ENCODE results near the gene ISG20. TPM values are rescaled to one million over a fixed set of nuclear protein-coding genes. Genes with fewer than 3 reads are reported as not detected.

The ISG20 gene
- total and polyA plus RNA-seq, 2 donors, result 75.1 to 272 TPM

DNA sequence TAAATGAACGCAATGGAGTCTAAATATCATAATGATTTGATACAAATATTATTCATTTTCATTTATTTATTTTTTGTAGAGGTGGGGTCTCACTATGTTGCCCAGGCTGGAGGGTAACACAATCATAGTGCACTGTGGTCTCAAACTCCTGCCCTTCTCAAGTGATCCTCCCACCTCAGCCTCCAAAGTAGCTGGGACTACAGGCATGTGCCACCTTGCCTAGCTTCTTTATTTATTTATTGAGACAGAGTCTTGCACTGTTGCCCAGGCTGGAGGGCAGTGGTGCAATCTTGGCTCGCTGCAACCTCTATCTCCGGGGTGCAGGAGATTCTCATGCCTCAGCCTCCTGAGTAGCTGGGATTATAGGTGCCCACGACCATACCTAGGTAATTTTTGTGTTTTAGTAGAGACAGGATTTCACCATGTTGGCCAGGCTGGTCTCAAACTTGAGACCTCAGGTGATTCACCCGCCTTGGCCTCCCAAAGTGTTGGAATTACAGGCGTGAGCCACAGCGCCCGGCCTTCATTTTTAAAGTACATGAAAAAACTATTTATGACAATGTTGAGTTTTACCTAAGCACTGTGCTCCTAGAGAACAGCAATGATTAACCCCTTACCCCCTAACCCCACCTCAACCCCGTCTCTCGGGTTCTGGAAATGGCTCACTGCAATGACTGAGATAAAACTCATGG is 21.6 kb upstream of the ISG20 start:
- no peak for DNase-seq (ENCODE audit: low read depth in 6 of 9, low spot score in 9 of 9)
- 96% methylated on average over 10 of the region's 10 CpGs for WGBS
- H3K27me3 ChIP-seq (ENCODE audit: control insufficient read depth in 2 of 2, insufficient read depth in 1 of 2, low read length in 1 of 2), result peaks cover 5 to 34% of the 10 kb centered on the region in 2 donors
- peaks cover 0 to 1% of the 10 kb centered on the region in 2 donors for H3K9me3 ChIP-seq (ENCODE audit: control insufficient read depth in 2 of 2, insufficient read depth in 1 of 2, low read length in 1 of 2)
- peaks cover 0 to 1% of the 10 kb centered on the region in 2 donors for H3K36me3 ChIP-seq (ENCODE audit: control insufficient read depth in 2 of 2, insufficient read depth in 2 of 2, low read length in 1 of 2)
- no peak overlapping the region for H3K4me3 ChIP-seq (ENCODE audit: low read length in 2 of 2)
- H3K27ac ChIP-seq (ENCODE audit: low read depth in 1 of 2, low read length in 1 of 2), result no peak overlapping the region
- H3K4me1 ChIP-seq (ENCODE audit: control insufficient read depth in 2 of 2, insufficient read depth in 2 of 2, low read length in 2 of 2), result peaks cover 4 to 13% of the 10 kb centered on the region in 2 donors

GRCh38 chr15:88617790-88618189 is 21.0 kb upstream of the ISG20 start:
- 91% methylated on average over 1 of the region's 1 CpG for WGBS
- Histone ChIP-seq H3K36me3 (ENCODE audit: control insufficient read depth in 2 of 2, insufficient read depth in 2 of 2, low read length in 1 of 2) (peaks cover 0 to 4% of the 10 kb centered on the region in 2 donors), H3K4me1 (ENCODE audit: control insufficient read depth in 2 of 2, insufficient read depth in 2 of 2, low read length in 2 of 2) (peaks cover 9 to 13% of the 10 kb centered on the region in 2 donors), H3K27ac (ENCODE audit: low read depth in 1 of 2, low read length in 1 of 2) (no peak overlapping the region), H3K4me3 (ENCODE audit: low read length in 2 of 2) (no peak overlapping the region), H3K27me3 (ENCODE audit: control insufficient read depth in 2 of 2, insufficient read depth in 1 of 2, low read length in 1 of 2) (peaks cover 3 to 30% of the 10 kb centered on the region in 2 donors), H3K9me3 (ENCODE audit: control insufficient read depth in 2 of 2, insufficient read depth in 1 of 2, low read length in 1 of 2) (peaks cover 0 to 1% of the 10 kb centered on the region in 2 donors)
- no peak for DNase-seq (ENCODE audit: low read depth in 6 of 9, low spot score in 9 of 9)

- Histone ChIP-seq H3K4me3 (ENCODE audit: low read length in 2 of 2) (no peak overlapping the region), H3K36me3 (ENCODE audit: control insufficient read depth in 2 of 2, insufficient read depth in 2 of 2, low read length in 1 of 2) (peaks cover 2 to 4% of the 10 kb centered on the region in 2 donors), H3K27ac (ENCODE audit: low read depth in 1 of 2, low read length in 1 of 2) (no peak overlapping the region), H3K4me1 (ENCODE audit: control insufficient read depth in 2 of 2, insufficient read depth in 2 of 2, low read length in 2 of 2) (peaks cover 15 to 19% of the 10 kb centered on the region in 2 donors), H3K27me3 (ENCODE audit: control insufficient read depth in 2 of 2, insufficient read depth in 1 of 2, low read length in 1 of 2) (peaks cover under 1 to 21% of the 10 kb centered on the region in 2 donors), H3K9me3 (ENCODE audit: control insufficient read depth in 2 of 2, insufficient read depth in 1 of 2, low read length in 1 of 2) (peaks cover 0 to 1% of the 10 kb centered on the region in 2 donors)
- no peak for DNase-seq (ENCODE audit: low read depth in 6 of 9, low spot score in 9 of 9)
Measured at GRCh38 chr15:88618686-88619085, 20.1 kb upstream of the ISG20 start.

DNA sequence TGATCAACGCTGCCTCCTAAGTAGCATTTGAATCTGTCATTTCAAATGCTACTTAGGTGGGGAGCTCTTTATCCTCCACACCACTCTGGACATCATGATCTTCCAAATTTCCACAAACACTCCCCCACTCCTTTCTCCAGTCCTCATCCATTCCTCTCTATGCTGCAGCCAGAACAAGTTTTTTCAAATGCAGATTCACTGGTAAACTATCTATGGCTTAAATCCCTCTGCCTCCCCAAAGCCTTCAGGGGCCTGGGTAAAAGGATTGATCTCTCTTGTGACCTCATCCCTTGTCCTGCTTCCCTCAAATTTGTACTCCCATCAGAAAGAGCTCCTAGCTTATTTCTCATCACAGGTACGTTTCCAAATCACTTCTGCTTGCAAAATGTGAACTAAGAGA is 19.0 kb upstream of the ISG20 start:
- DNase-seq (ENCODE audit: low read depth in 6 of 9, low spot score in 9 of 9), result no peak
- Histone ChIP-seq H3K27ac (ENCODE audit: low read depth in 1 of 2, low read length in 1 of 2) (no peak overlapping the region), H3K27me3 (ENCODE audit: control insufficient read depth in 2 of 2, insufficient read depth in 1 of 2, low read length in 1 of 2) (peaks cover 0 to 12% of the 10 kb centered on the region in 2 donors), H3K4me3 (ENCODE audit: low read length in 2 of 2) (no peak overlapping the region), H3K9me3 (ENCODE audit: control insufficient read depth in 2 of 2, insufficient read depth in 1 of 2, low read length in 1 of 2) (peaks cover 0 to 1% of the 10 kb centered on the region in 2 donors), H3K4me1 (ENCODE audit: control insufficient read depth in 2 of 2, insufficient read depth in 2 of 2, low read length in 2 of 2) (peaks cover 18 to 30% of the 10 kb centered on the region in 2 donors), H3K36me3 (ENCODE audit: control insufficient read depth in 2 of 2, insufficient read depth in 2 of 2, low read length in 1 of 2) (peaks cover 2 to 4% of the 10 kb centered on the region in 2 donors)
- 98% methylated on average over 2 of the region's 2 CpGs for WGBS

- H3K4me3 ChIP-seq (ENCODE audit: low read length in 2 of 2), result peak within 1 kb of the TSS; percentile 72 to 90
- peaks cover 0 to 2% of the 10 kb centered on the region in 2 donors for H3K9me3 ChIP-seq (ENCODE audit: control insufficient read depth in 2 of 2, insufficient read depth in 1 of 2, low read length in 1 of 2)
- H3K27ac ChIP-seq (ENCODE audit: low read depth in 1 of 2, low read length in 1 of 2), result peak within 1 kb of the TSS; percentile 69 to 87
- DNase-seq (ENCODE audit: low read depth in 6 of 9, low spot score in 9 of 9), result peak; percentile 73 to 96 (median 88)
- under 1% methylated on average over 71 of the region's 71 CpGs for WGBS
- H3K27me3 ChIP-seq (ENCODE audit: control insufficient read depth in 2 of 2, insufficient read depth in 1 of 2, low read length in 1 of 2), result peaks cover 0 to 2% of the 10 kb centered on the region in 2 donors
- H3K36me3 ChIP-seq (ENCODE audit: control insufficient read depth in 2 of 2, insufficient read depth in 2 of 2, low read length in 1 of 2), result peaks cover 4 to 5% of the 10 kb centered on the region in 2 donors
- H3K4me1 ChIP-seq (ENCODE audit: control insufficient read depth in 2 of 2, insufficient read depth in 2 of 2, low read length in 2 of 2), result peaks cover 31 to 43% of the 10 kb centered on the region in 2 donors
Measured at GRCh38 chr15:88620995-88621772, 17.6 kb upstream of the ISG20 start, which contains the start of gene AEN. Gene AEN (plus strand): TSS chr15:88621340. CDS start chr15:88626210, 4,870 bp downstream.

GRCh38 chr15:88621789-88622604 is 16.8 kb upstream of the ISG20 start:
- Histone ChIP-seq H3K9me3 (ENCODE audit: control insufficient read depth in 2 of 2, insufficient read depth in 1 of 2, low read length in 1 of 2) (peaks cover 0 to 3% of the 10 kb centered on the region in 2 donors), H3K27ac (ENCODE audit: low read depth in 1 of 2, low read length in 1 of 2) (peak overlapping the region; percentile 69 to 87), H3K4me3 (ENCODE audit: low read length in 2 of 2) (peak overlapping the region; percentile 72 to 90), H3K36me3 (ENCODE audit: control insufficient read depth in 2 of 2, insufficient read depth in 2 of 2, low read length in 1 of 2) (peaks cover 10% of the 10 kb centered on the region in 2 donors), H3K27me3 (ENCODE audit: control insufficient read depth in 2 of 2, insufficient read depth in 1 of 2, low read length in 1 of 2) (peaks cover 0 to 2% of the 10 kb centered on the region in 2 donors), H3K4me1 (ENCODE audit: control insufficient read depth in 2 of 2, insufficient read depth in 2 of 2, low read length in 2 of 2) (peaks cover 39 to 51% of the 10 kb centered on the region in 2 donors)
- 14% methylated on average over 17 of the region's 17 CpGs for WGBS
- DNase-seq (ENCODE audit: low read depth in 6 of 9, low spot score in 9 of 9), result peak in 1 of 9 donors; percentile 69

- H3K27me3 ChIP-seq (ENCODE audit: control insufficient read depth in 2 of 2, insufficient read depth in 1 of 2, low read length in 1 of 2), result peaks cover 0 to 2% of the 10 kb centered on the region in 2 donors
- 78% methylated on average over 5 of the region's 5 CpGs for WGBS
- peaks cover 0 to 3% of the 10 kb centered on the region in 2 donors for H3K9me3 ChIP-seq (ENCODE audit: control insufficient read depth in 2 of 2, insufficient read depth in 1 of 2, low read length in 1 of 2)
- peaks cover 10% of the 10 kb centered on the region in 2 donors for H3K36me3 ChIP-seq (ENCODE audit: control insufficient read depth in 2 of 2, insufficient read depth in 2 of 2, low read length in 1 of 2)
- peak overlapping the region; percentile 72 to 90 for H3K4me3 ChIP-seq (ENCODE audit: low read length in 2 of 2)
- H3K4me1 ChIP-seq (ENCODE audit: control insufficient read depth in 2 of 2, insufficient read depth in 2 of 2, low read length in 2 of 2), result peaks cover 41 to 56% of the 10 kb centered on the region in 2 donors
- peak overlapping the region; percentile 69 to 87 for H3K27ac ChIP-seq (ENCODE audit: low read depth in 1 of 2, low read length in 1 of 2)
- DNase-seq (ENCODE audit: low read depth in 6 of 9, low spot score in 9 of 9), result no peak
Measured at GRCh38 chr15:88622605-88622975, 16.2 kb upstream of the ISG20 start.

DNA sequence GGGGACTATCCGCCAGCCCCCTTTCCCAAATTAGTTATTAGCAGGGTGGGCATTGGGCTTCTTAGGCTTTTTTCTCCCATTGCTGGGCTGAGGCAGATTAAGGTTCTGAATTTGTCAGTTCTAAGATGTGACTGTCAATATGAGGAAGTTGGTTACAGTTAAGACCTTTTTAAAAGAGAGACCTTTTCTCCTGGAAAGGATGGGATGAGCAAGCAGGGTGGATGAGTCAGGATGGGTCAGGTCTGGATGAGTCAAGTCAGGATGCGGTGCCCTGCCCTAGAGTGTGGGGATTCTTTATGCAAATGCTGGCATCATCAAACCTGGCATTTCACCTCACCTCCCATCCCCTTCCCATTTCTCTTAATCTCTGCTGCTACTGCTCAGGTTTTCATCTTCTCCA is 15.8 kb upstream of the ISG20 start:
- peaks cover 46 to 61% of the 10 kb centered on the region in 2 donors for H3K4me1 ChIP-seq (ENCODE audit: control insufficient read depth in 2 of 2, insufficient read depth in 2 of 2, low read length in 2 of 2)
- H3K4me3 ChIP-seq (ENCODE audit: low read length in 2 of 2), result peak overlapping the region in 1 of 2 donors; percentile 90
- H3K36me3 ChIP-seq (ENCODE audit: control insufficient read depth in 2 of 2, insufficient read depth in 2 of 2, low read length in 1 of 2), result peaks cover 10 to 13% of the 10 kb centered on the region in 2 donors
- WGBS, result 99% methylated on average over 2 of the region's 2 CpGs
- peaks cover 0 to 3% of the 10 kb centered on the region in 2 donors for H3K9me3 ChIP-seq (ENCODE audit: control insufficient read depth in 2 of 2, insufficient read depth in 1 of 2, low read length in 1 of 2)
- H3K27ac ChIP-seq (ENCODE audit: low read depth in 1 of 2, low read length in 1 of 2), result peak overlapping the region in 1 of 2 donors; percentile 25
- no peaks in the 10 kb centered on the region for H3K27me3 ChIP-seq (ENCODE audit: control insufficient read depth in 2 of 2, insufficient read depth in 1 of 2, low read length in 1 of 2)
- DNase-seq (ENCODE audit: low read depth in 6 of 9, low spot score in 9 of 9), result no peak

Measured in thymus (tissue), 11 donors.